ENCODE data around the gene ENTR1. TPM values are rescaled to one million over a fixed set of nuclear protein-coding genes. Genes with fewer than 3 reads are reported as not detected.

ENTR1 gene
- total and polyA plus RNA-seq, 2 of the 4 experiments (the other 2 are of a cell fraction): 14.5 to 37.3 TPM

DNA sequence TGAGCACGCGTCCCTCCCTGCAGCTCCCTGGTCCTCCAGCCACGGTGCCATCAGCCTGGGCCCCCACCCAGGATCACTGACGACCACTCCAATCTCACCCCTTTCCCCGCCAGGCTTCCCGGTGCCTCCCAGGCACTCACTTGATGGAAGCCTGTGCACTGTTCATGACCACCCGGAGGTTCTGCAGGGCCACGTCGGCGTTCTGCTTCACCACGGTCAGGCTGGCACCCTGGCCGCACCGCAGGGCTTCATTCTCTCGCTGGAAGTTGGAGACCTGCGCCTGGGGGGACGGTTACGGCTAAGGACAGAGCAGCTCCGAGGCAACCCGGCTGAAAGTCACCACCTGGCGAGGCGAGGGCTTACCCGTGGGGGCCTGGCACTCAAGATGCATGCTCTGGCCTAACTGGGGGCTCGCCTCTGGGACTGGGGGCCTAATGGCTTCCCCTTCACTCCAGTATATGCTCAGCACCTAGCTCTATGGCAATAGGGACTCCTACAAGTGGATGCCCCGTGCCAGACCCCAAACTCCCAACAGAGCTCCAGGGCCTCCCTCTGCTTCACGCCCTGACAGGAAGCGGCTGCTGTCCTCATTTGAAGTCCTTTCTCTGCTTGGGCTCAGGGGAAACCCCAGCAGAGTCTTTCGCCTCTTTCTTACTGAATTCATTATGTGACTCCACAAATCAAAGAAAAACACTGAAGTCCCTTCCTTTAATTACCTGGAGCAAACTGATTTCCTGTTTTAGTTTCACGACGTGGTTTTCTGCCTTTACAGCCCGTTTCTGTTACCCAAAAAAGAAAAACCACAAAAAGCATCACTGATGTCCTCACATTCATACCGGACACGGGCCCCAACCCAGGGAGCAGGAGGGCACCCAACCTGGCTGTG, 6.3 kb downstream of the ENTR1 start (continued):
- TF ChIP-seq, protein P1, sequence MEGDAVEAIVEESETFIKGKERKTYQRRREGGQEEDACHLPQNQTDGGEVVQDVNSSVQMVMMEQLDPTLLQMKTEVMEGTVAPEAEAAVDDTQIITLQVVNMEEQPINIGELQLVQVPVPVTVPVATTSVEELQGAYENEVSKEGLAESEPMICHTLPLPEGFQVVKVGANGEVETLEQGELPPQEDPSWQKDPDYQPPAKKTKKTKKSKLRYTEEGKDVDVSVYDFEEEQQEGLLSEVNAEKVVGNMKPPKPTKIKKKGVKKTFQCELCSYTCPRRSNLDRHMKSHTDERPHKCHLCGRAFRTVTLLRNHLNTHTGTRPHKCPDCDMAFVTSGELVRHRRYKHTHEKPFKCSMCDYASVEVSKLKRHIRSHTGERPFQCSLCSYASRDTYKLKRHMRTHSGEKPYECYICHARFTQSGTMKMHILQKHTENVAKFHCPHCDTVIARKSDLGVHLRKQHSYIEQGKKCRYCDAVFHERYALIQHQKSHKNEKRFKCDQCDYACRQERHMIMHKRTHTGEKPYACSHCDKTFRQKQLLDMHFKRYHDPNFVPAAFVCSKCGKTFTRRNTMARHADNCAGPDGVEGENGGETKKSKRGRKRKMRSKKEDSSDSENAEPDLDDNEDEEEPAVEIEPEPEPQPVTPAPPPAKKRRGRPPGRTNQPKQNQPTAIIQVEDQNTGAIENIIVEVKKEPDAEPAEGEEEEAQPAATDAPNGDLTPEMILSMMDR (conservative IDR thresholded peaks at IDR 0.05; ENCODE audit: low read depth, low read length): no peak

DNA sequence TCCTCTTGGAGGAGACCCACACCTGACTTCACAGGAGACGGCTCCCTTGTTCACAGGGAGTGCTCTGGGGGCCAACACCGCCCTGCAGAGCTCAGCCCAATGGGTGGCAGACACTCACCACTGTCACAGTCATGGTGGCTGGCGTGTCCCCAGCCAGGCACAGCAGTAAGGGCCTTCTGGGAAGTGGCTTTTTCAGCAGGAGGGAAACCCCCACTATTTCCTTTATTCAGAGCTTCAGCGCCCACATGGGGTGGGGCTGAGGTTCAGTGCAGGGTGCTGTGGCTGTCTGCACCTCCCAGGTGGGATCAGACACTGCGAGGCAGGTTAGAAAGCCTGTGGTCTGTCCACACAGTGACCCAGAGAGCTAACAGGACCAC, 6.9 kb downstream of the ENTR1 start:
- no peak overlapping the region for H2BK20ac ChIP-seq (ENCODE audit: low read depth, low read length)
- H2AK9ac ChIP-seq (replicated peaks; ENCODE audit: low read depth, low read length, poor library complexity): no peak overlapping the region
- 0 out of 2 replicates have a peak, but pooled peaks cover 1% of the 10 kb centered on the region for H3K9me1 ChIP-seq (ENCODE audit: insufficient read depth, low read length)
- ChIA-PET POLR2A (ENCODE audit: unreplicated experiment) (no interaction called here), CTCF (no interaction called here)
- peaks cover 12% of the 10 kb centered on the region; the same call in 1 of the 2 replicates for H4K20me1 ChIP-seq (ENCODE audit: insufficient read depth, low read length)
- no peak overlapping the region for H3K14ac ChIP-seq (replicated peaks; ENCODE audit: low read depth, low read length)
- no peak for DNase-seq
- H3K36me3 ChIP-seq (ENCODE audit: control insufficient read depth, insufficient read depth, low read length): peaks cover 40% of the 10 kb centered on the region
- H3K18ac ChIP-seq (ENCODE audit: low read depth, low read length): no peak overlapping the region
- peaks cover 15 to 26% of the 10 kb centered on the region in 2 experiments; a peak in 3 of 4 replicates for H3K79me1 ChIP-seq (ENCODE audit: low read depth in 1 of 2, low read length in 2 of 2)
- H3K4me2 ChIP-seq (ENCODE audit: low read depth, low read length): no peak overlapping the region
- H2AK5ac ChIP-seq (ENCODE audit: low read depth, low read length): no peak overlapping the region
- H2BK120ac ChIP-seq (ENCODE audit: low read depth, low read length): no peak overlapping the region
- no peak overlapping the region for H3K4me3 ChIP-seq (ENCODE audit: insufficient read depth, low read depth, low read length)
- no peak overlapping the region for H4K8ac ChIP-seq (ENCODE audit: low read depth in 2 of 2, low read length in 2 of 2)
- no peak overlapping the region for H3K27ac ChIP-seq (ENCODE audit: insufficient read depth, low read length)
- intact Hi-C loops (cut with micrococcal nuclease): loop anchor here (5.0 kb wide), 1 partner anchor 76 kb away; the partner anchor contains the start of gene GPSM1
- no peak overlapping the region for H3K9ac ChIP-seq (ENCODE audit: low read depth, low read length)
- H2AFZ ChIP-seq (replicated peaks; ENCODE audit: low read length, poor library complexity): no peak overlapping the region
- H3K4me1 ChIP-seq (ENCODE audit: control insufficient read depth, insufficient read depth, low read length): peaks cover 8% of the 10 kb centered on the region
- in situ Hi-C loops (cut with MboI; ENCODE audit: low sequenced_read_pairs): loop anchor here (5.0 kb wide), 1 partner anchor 81 kb away; no protein-coding TSS in a partner anchor
- H4K91ac ChIP-seq (ENCODE audit: insufficient read depth, low read depth, low read length): no peak overlapping the region
- dilution Hi-C loops (cut with HindIII; ENCODE audit: low sequenced_read_pairs, unreplicated experiment): no loop called here
- no peak overlapping the region for H3K23ac ChIP-seq (ENCODE audit: low read depth, low read length)
- WGBS, 2 experiments (ENCODE audit: extremely low coverage in 2 of 2, insufficient read length in 1 of 2): 80% methylated on average over 1 of the region's 5 CpGs; no CpG with 5 or more reads in 1 of the 2 experiments
- H4K5ac ChIP-seq (ENCODE audit: low read depth, low read length): no peak overlapping the region
- ATAC-seq (ENCODE audit: low read depth): no peak
- no peak overlapping the region for H2BK15ac ChIP-seq (ENCODE audit: low read depth, low read length)
- H3K9me3 ChIP-seq (ENCODE audit: control insufficient read depth, insufficient read depth, low read length): no peaks in the 10 kb centered on the region
- no peak overlapping the region for H3K56ac ChIP-seq (ENCODE audit: extremely low read depth, insufficient read depth, low read length)
- H3K4ac ChIP-seq (ENCODE audit: low read depth, low read length): no peak overlapping the region
- H3K27me3 ChIP-seq (ENCODE audit: control insufficient read depth, insufficient read depth, low read length): no peaks in the 10 kb centered on the region
- no TSS peak for BruUV-seq (replicated peaks)
- no peak overlapping the region for H2BK5ac ChIP-seq (ENCODE audit: low read depth, low read length, poor library complexity, severe bottlenecking)
- TF ChIP-seq MXI1 (IDR thresholded peaks at IDR 0.05; ENCODE audit: borderline replicate concordance, low read depth, low read length): no peak
- TF ChIP-seq POLR2A (IDR thresholded peaks at IDR 0.05; ENCODE audit: low read depth, low read length): no peak
- TF ChIP-seq CHD1 (IDR thresholded peaks at IDR 0.05; ENCODE audit: low read depth, low read length): no peak
- no peak for TF ChIP-seq FOS (IDR thresholded peaks at IDR 0.05; ENCODE audit: low read depth, low read length)
- TF ChIP-seq CEBPB (IDR thresholded peaks at IDR 0.05; ENCODE audit: low read depth, low read length): no peak
- TF ChIP-seq, protein P1 (conservative IDR thresholded peaks at IDR 0.05; ENCODE audit: low read depth, low read length): no peak
- TF ChIP-seq MAZ (IDR thresholded peaks at IDR 0.05; ENCODE audit: borderline replicate concordance, low read depth, low read length): no peak
- TF ChIP-seq RCOR1 (IDR thresholded peaks at IDR 0.05; ENCODE audit: insufficient replicate concordance, low read length): no peak
- TF ChIP-seq BHLHE40 (IDR thresholded peaks at IDR 0.05; ENCODE audit: low read depth, low read length): no peak
- no peak for TF ChIP-seq SMC3 (IDR thresholded peaks at IDR 0.05; ENCODE audit: low read depth, low read length)
- no peak for TF ChIP-seq NFE2L2 (IDR thresholded peaks at IDR 0.05; ENCODE audit: low read depth, low read length)
- TF ChIP-seq RAD21 (IDR thresholded peaks at IDR 0.05; ENCODE audit: low read length): no peak

Data from IMR-90 (cell line).